Liver (tissue), 3 donors: ENCODE data around the gene PLIN3.

Experiments used
- CTCF ChIP-seq: fragments of 150-350 bp; IDR thresholded peaks from 2 replicates; pipeline ENCODE4 v1.5.1; 2017; ENCODE audit warnings: improper control_type of control experiment, low read depth, low read length; ENCODE audit not compliant: missing input control
- EGR1 ChIP-seq, 2 donors: IDR thresholded peaks; 2 replicates each; pipeline ENCODE4 v1.6.1; 2016 to 2018; ENCODE audit warnings: antibody characterized with exemption in 2 of 2, low read depth in 2 of 2
- GABPA ChIP-seq, 2 donors: IDR thresholded peaks in 1 of 2; conservative IDR thresholded peaks in 1 of 2; 2 replicates each; pipeline ENCODE4 v1.6.1; 2016; ENCODE audit warnings: antibody characterized with exemption in 2 of 2, mild to moderate bottlenecking in 1 of 2, moderate library complexity in 1 of 2
- HNF4G ChIP-seq: IDR thresholded peaks from 2 replicates; pipeline ENCODE4 v1.6.1; 2016; ENCODE audit warnings: antibody characterized with exemption
- JUND ChIP-seq, 2 donors: IDR thresholded peaks; 2 replicates each; pipeline ENCODE4 v1.6.1; 2016; ENCODE audit warnings: antibody characterized with exemption in 2 of 2
- RAD21 ChIP-seq, 2 donors: IDR thresholded peaks; 2 replicates each; pipeline ENCODE4 v1.6.1; 2016; ENCODE audit warnings: antibody characterized with exemption in 2 of 2, mild to moderate bottlenecking in 2 of 2
- REST ChIP-seq: IDR thresholded peaks from 2 replicates; pipeline ENCODE4 v1.6.1; 2016; ENCODE audit warnings: antibody characterized with exemption, mild to moderate bottlenecking
- RXRA ChIP-seq, 2 donors: IDR thresholded peaks; 2 replicates each; pipeline ENCODE4 v1.6.1; 2017 to 2018; ENCODE audit warnings: antibody characterized with exemption in 2 of 2, mild to moderate bottlenecking in 1 of 2
- TAF1 ChIP-seq: conservative IDR thresholded peaks from 2 replicates; pipeline ENCODE4 v1.6.1; 2016; ENCODE audit warnings: antibody characterized with exemption, mild to moderate bottlenecking
- YY1 ChIP-seq: IDR thresholded peaks from 2 replicates; pipeline ENCODE4 v1.6.1; 2016; ENCODE audit warnings: antibody characterized with exemption, mild to moderate bottlenecking
- TF ChIP-seq, protein P1 (sequence below): IDR thresholded peaks from 2 replicates; pipeline ENCODE4 v1.6.1; 2016; ENCODE audit warnings: antibody characterized with exemption
- TF ChIP-seq, protein P2 (sequence below): IDR thresholded peaks from 2 replicates; pipeline ENCODE4 v1.6.1; 2016; ENCODE audit warnings: antibody characterized with exemption
- donor health status: healthy.
- donor health status: healthy.

GRCh38 chr19:4896372-4896771 is 28.9 kb upstream of the PLIN3 start:
- TF ChIP-seq CTCF (no peak), HNF4G (no peak), EGR1 (IDR thresholded peaks at IDR 0.05; ENCODE audit: low read depth in 2 of 2) (no peak), GABPA (IDR thresholded peaks at IDR 0.05 in 1 of 2, conservative IDR thresholded peaks at IDR 0.05 in 1 of 2) (no peak), JUND (IDR thresholded peaks at IDR 0.05) (no peak), RAD21 (IDR thresholded peaks at IDR 0.05) (no peak), REST (no peak), TAF1 (no peak), YY1 (no peak), RXRA (IDR thresholded peaks at IDR 0.05) (no peak)
- TF ChIP-seq, protein P1, sequence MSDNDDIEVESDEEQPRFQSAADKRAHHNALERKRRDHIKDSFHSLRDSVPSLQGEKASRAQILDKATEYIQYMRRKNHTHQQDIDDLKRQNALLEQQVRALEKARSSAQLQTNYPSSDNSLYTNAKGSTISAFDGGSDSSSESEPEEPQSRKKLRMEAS: no peak
- TF ChIP-seq, protein P2, sequence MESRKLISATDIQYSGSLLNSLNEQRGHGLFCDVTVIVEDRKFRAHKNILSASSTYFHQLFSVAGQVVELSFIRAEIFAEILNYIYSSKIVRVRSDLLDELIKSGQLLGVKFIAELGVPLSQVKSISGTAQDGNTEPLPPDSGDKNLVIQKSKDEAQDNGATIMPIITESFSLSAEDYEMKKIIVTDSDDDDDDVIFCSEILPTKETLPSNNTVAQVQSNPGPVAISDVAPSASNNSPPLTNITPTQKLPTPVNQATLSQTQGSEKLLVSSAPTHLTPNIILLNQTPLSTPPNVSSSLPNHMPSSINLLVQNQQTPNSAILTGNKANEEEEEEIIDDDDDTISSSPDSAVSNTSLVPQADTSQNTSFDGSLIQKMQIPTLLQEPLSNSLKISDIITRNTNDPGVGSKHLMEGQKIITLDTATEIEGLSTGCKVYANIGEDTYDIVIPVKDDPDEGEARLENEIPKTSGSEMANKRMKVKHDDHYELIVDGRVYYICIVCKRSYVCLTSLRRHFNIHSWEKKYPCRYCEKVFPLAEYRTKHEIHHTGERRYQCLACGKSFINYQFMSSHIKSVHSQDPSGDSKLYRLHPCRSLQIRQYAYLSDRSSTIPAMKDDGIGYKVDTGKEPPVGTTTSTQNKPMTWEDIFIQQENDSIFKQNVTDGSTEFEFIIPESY: no peak
